Testis (tissue), 3 donors: ENCODE results near the gene PCNX1. TPM values are rescaled to one million over a fixed set of nuclear protein-coding genes. Genes with fewer than 3 reads are reported as not detected.

Experiments
- DNase-seq: peaks from one replicate; pipeline ENCODE4 v3.0.0-alpha.2; 2019
- H3K27ac ChIP-seq, 2 donors: fragments of 200-600 bp; sonication (generic); one replicate each; pipeline ENCODE4 v1.5.1; 2019
- H3K27me3 ChIP-seq: fragments of 200-600 bp; sonication (generic); one replicate; pipeline ENCODE4 v1.5.1; 2019
- H3K36me3 ChIP-seq: fragments of 200-600 bp; sonication (generic); one replicate; pipeline ENCODE4 v1.5.1; 2017; ENCODE audit warnings: low read depth; ENCODE audit errors: missing control alignments
- H3K4me1 ChIP-seq: fragments of 200-600 bp; sonication (generic); one replicate; pipeline ENCODE4 v1.5.1; 2019
- H3K4me3 ChIP-seq, 2 donors: fragments of 200-600 bp; sonication (generic); one replicate each; pipeline ENCODE4 v1.5.1; 2017 to 2019
- H3K9me3 ChIP-seq: fragments of 200-600 bp; sonication (generic); one replicate; pipeline ENCODE4 v1.5.1; 2017
- CTCF ChIP-seq, 3 experiments: fragments of 450-650 bp in 2 of 3; fragments of 200-600 bp in 1 of 3; sonication (generic) in 1 of 3; IDR thresholded peaks; one replicate each; pipeline ENCODE4 v1.5.1; 2016 to 2019; ENCODE audit warnings: antibody characterized with exemption in 3 of 3, mild to moderate bottlenecking in 2 of 3, moderate library complexity in 1 of 3
- POLR2A ChIP-seq: fragments of 450-650 bp; IDR thresholded peaks from one replicate; pipeline ENCODE4 v1.6.1; 2017; ENCODE audit warnings: antibody characterized with exemption, mild to moderate bottlenecking, moderate library complexity
- WGBS, 2 donors: methylation state at CpG; one replicate each; pipeline ENCODE4 v1.1.5; 2018; 5-methylcytosine and 5-hydroxymethylcytosine counted together
- intact Hi-C: fragments of 100-400 bp; cut with DNase I; formaldehyde crosslinking; loops from one replicate; pipeline ENCODE4 v1.15.1; 2023; ENCODE audit warnings: low total_unique reads
- polyA plus RNA-seq: library from polyadenylated mRNA; stranded (reverse); fragments of 350-450 nt; fragmentation: Illumina TruSeq; extraction: RNeasy Lipid Tissue Mini Kit (QIAGEN cat#74804); gene quantifications from one replicate; pipeline ENCODE4 v1.2.3, GENCODE V29; 2014; ENCODE audit warnings: low read depth, low replicate concordance; ENCODE audit not compliant: insufficient read depth
- total RNA-seq, 2 donors: library from RNA; depleted of rRNA; stranded (reverse); fragments of >200 nt; gene quantifications; one replicate each; pipeline ENCODE4 v1.2.3, GENCODE V29; 2016

The PCNX1 gene
- total and polyA plus RNA-seq, 3 donors from 2014 or later: 70.9 to 123 (median 105) TPM

- Histone ChIP-seq H3K9me3 (no peaks in the 10 kb centered on the region), H3K4me3 (no peak overlapping the region), H3K27me3 (no peaks in the 10 kb centered on the region), H3K36me3 (no peaks in the 10 kb centered on the region), H3K4me1 (no peaks in the 10 kb centered on the region), H3K27ac (no peak overlapping the region)
- DNase-seq: no peak
- no peak for TF ChIP-seq POLR2A
- intact Hi-C loops: no loop called here
- WGBS, 2 donors: 69% methylated on average over 11 of the region's 11 CpGs
These were observed 223.4 kb downstream of the PCNX1 start for GRCh38 chr14:71130491-71131179.

- H3K36me3 ChIP-seq: no peaks in the 10 kb centered on the region
- no peak for DNase-seq
- no peak overlapping the region for H3K27ac ChIP-seq
- no peaks in the 10 kb centered on the region for H3K9me3 ChIP-seq
- no peaks in the 10 kb centered on the region for H3K4me1 ChIP-seq
- TF ChIP-seq CTCF (IDR thresholded peaks at IDR 0.05): no peak
- TF ChIP-seq POLR2A: no peak
- intact Hi-C loops: no loop called here
- 96 to 97% methylated on average over 8 of the region's 8 CpGs for WGBS, 2 donors
- no peak overlapping the region for H3K4me3 ChIP-seq
- no peaks in the 10 kb centered on the region for H3K27me3 ChIP-seq
These were observed 226.0 kb downstream of the PCNX1 start for GRCh38 chr14:71133296-71133695.

DNA sequence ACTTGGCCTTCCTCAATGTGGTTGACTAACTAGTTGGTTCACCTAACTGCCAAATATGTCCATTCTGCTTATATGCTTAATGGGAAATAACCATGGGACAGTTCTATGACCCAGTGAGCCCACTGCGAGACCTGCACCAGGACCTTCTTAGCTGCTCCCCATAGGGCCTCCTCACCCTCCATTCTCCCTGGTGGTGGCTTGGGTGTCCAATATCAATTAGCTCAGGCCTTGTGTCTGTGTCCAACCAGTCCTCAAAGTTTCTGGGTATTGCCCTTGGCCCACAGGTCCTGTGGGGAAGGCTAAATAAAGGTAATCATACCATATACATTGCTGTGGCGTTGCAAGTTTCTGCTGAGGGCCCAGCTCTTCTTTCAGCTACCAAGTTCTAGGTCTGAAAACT, 228.2 kb downstream of the PCNX1 start:
- TF ChIP-seq POLR2A (no peak), CTCF (IDR thresholded peaks at IDR 0.05) (no peak)
- Histone ChIP-seq H3K9me3 (no peaks in the 10 kb centered on the region), H3K36me3 (no peaks in the 10 kb centered on the region), H3K27ac (no peak overlapping the region), H3K4me3 (no peak overlapping the region), H3K27me3 (no peaks in the 10 kb centered on the region), H3K4me1 (no peaks in the 10 kb centered on the region)
- 97 to 100% methylated on average over 2 of the region's 2 CpGs for WGBS, 2 donors
- DNase-seq: no peak
- intact Hi-C loops: loop anchor here (5.0 kb wide), 1 partner anchor 617 kb away; no protein-coding TSS in a partner anchor

GRCh38 chr14:71135911-71136310, 228.7 kb downstream of the PCNX1 start:
- TF ChIP-seq CTCF (IDR thresholded peaks at IDR 0.05) (no peak), POLR2A (no peak)
- intact Hi-C loops: loop anchor here (5.0 kb wide), 1 partner anchor 616 kb away; no protein-coding TSS in a partner anchor
- H3K4me1 ChIP-seq: no peaks in the 10 kb centered on the region
- 91 to 95% methylated on average over 4 of the region's 4 CpGs for WGBS, 2 donors
- no peak overlapping the region for H3K27ac ChIP-seq
- H3K27me3 ChIP-seq: no peaks in the 10 kb centered on the region
- no peak overlapping the region for H3K4me3 ChIP-seq
- peak; percentile 4 for DNase-seq
- no peaks in the 10 kb centered on the region for H3K9me3 ChIP-seq
- no peaks in the 10 kb centered on the region for H3K36me3 ChIP-seq

- Histone ChIP-seq H3K27me3 (no peaks in the 10 kb centered on the region), H3K27ac (no peak overlapping the region), H3K4me3 (no peak overlapping the region), H3K4me1 (no peaks in the 10 kb centered on the region), H3K9me3 (no peaks in the 10 kb centered on the region), H3K36me3 (no peaks in the 10 kb centered on the region)
- 93 to 97% methylated on average over 9 of the region's 9 CpGs for WGBS, 2 donors
- no peak for DNase-seq
- TF ChIP-seq CTCF (IDR thresholded peaks at IDR 0.05) (no peak), POLR2A (no peak)
- intact Hi-C loops: loop anchor here (5.0 kb wide), 1 partner anchor 616 kb away; no protein-coding TSS in a partner anchor
These were observed 229.3 kb downstream of the PCNX1 start for GRCh38 chr14:71136386-71137060.
